WTC11 (cell line): ENCODE measurements around the gene CADM2.

ENCODE experiments used
- ZNF263 ChIP-seq: sonication (generic); formaldehyde crosslinking; IDR thresholded peaks from 2 replicates; pipeline ENCODE4 v1.8.1; 2022; ENCODE audit warnings: low read depth, mild to moderate bottlenecking, moderate library complexity, missing genetic modification reagents
- TF ChIP-seq, protein P1 (sequence below): fragments of 200-600 bp; IDR thresholded peaks from 2 replicates; pipeline ENCODE4 v1.8.0; 2022; ENCODE audit warnings: antibody characterized with exemption

DNA sequence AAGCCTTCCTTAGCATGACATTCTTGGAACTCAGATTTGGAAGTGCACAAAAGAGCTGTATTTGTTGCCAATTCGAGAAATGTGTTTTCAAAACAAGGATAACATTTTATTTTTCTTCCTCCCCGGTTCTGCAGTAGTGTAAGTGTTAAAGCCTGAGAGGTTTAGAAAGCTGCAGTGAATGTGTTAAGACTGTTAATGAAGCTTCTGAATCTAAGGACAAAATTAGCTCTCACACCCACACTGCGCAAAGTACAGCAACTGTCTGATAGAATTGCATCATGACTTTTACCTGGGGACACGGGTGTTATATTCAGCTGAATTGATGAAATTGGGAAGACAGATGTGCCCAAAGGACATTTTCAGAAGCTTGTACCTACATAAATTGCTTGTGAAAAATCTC is 344.4 kb downstream of the CADM2 start:
- no peak for TF ChIP-seq ZNF263 (CRISPR knock-in tag)
- TF ChIP-seq, protein P1, sequence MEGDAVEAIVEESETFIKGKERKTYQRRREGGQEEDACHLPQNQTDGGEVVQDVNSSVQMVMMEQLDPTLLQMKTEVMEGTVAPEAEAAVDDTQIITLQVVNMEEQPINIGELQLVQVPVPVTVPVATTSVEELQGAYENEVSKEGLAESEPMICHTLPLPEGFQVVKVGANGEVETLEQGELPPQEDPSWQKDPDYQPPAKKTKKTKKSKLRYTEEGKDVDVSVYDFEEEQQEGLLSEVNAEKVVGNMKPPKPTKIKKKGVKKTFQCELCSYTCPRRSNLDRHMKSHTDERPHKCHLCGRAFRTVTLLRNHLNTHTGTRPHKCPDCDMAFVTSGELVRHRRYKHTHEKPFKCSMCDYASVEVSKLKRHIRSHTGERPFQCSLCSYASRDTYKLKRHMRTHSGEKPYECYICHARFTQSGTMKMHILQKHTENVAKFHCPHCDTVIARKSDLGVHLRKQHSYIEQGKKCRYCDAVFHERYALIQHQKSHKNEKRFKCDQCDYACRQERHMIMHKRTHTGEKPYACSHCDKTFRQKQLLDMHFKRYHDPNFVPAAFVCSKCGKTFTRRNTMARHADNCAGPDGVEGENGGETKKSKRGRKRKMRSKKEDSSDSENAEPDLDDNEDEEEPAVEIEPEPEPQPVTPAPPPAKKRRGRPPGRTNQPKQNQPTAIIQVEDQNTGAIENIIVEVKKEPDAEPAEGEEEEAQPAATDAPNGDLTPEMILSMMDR, result no peak
